Lower leg skin (tissue), 3 donors: Measurements from ENCODE around the gene ABCA1.

Experiments used
- CTCF ChIP-seq, 3 donors: fragments of 450-650 bp; IDR thresholded peaks; one replicate each; pipeline ENCODE4 v1.5.1; 2016; ENCODE audit warnings: antibody characterized with exemption in 3 of 3, mild to moderate bottlenecking in 3 of 3, moderate library complexity in 2 of 3
- POLR2A ChIP-seq, 2 donors: fragments of 450-650 bp; IDR thresholded peaks; one replicate each; pipeline ENCODE4 v1.6.1; 2016 to 2017; ENCODE audit warnings: antibody characterized with exemption in 2 of 2, mild to moderate bottlenecking in 1 of 2, moderate library complexity in 1 of 2

GRCh38 chr9:104775574-104775936 lies 152.4 kb downstream of the ABCA1 start:
- no peak for TF ChIP-seq CTCF (IDR thresholded peaks at IDR 0.05)
- TF ChIP-seq POLR2A (IDR thresholded peaks at IDR 0.05), result no peak
